GM12878 (cell line): ENCODE results near the gene MYH9. TPM values are rescaled to one million over a fixed set of nuclear protein-coding genes. Genes with fewer than 3 reads are reported as not detected.

Experiments
- ATAC-seq: fragments of 200-7000 bp; cut with Tn5 transposase; 3 replicates; pipeline ENCODE4 v1.9.1; 2020; ENCODE audit warnings: mild to moderate bottlenecking, moderate library complexity
- BruUV-seq: library from RNA; stranded (reverse); fragments of 400-500 nt; replicated peaks from 2 replicates; lab custom pipeline; 2021; lab: Mats Ljungman, UMichigan
- CTCF ChIA-PET: fragments of 300-600 bp; sonication (Branson Sonifier 250); formaldehyde crosslinking; extraction: SDS; loops from one replicate; lab custom pipeline; 2021; ENCODE audit warnings: inconsistent platforms; lab: Yijun Ruan, JAX
- POLR2A ChIA-PET: fragments of 350-600 bp; formaldehyde crosslinking; extraction: SDS; loops from one replicate; lab custom pipeline; 2021; ENCODE audit warnings: inconsistent platforms; lab: Charles Lee
- RAD21 ChIA-PET: fragments of 300-600 bp; sonication (Branson Sonifier 250); formaldehyde crosslinking; loops from one replicate; lab custom pipeline; 2023; ENCODE audit warnings: antibody characterized with exemption; ENCODE audit not compliant: unreplicated experiment; lab: Charles Lee
- SMC1A ChIA-PET: fragments of 300-600 bp; sonication (Branson Sonifier 250); formaldehyde crosslinking; loops from one replicate; lab custom pipeline; 2023; ENCODE audit not compliant: unreplicated experiment, uncharacterized antibody; lab: Charles Lee
- DNase-seq: peaks from one replicate; pipeline ENCODE4 v3.0.0-alpha.2; 2011; ENCODE audit warnings: low read depth, low spot score
- FAIRE-seq: peaks from 3 replicates; lab custom pipeline; 2011; peaks lifted over from hg19 to GRCh38; lab: Jason Lieb, UNC
- H2AFZ ChIP-seq: 2 replicates; pipeline ENCODE4 v1.6.0; 2011; ENCODE audit warnings: low read depth, low read length, control low read depth; ENCODE audit not compliant: control insufficient read depth
- H3K27ac ChIP-seq: 2 replicates; pipeline ENCODE4 v1.5.1; 2011; ENCODE audit warnings: control low read depth; ENCODE audit not compliant: control insufficient read depth, insufficient read depth
- H3K27me3 ChIP-seq, 2 experiments: replicated peaks in 1 of 2; 2 replicates each; pipeline versions ENCODE4 v1.6.0 to v1.6.1; 2011; ENCODE audit warnings: low read length in 1 of 2; ENCODE audit not compliant: control insufficient read depth in 2 of 2, insufficient read depth in 2 of 2
- H3K36me3 ChIP-seq, 2 experiments: 2 replicates each; pipeline ENCODE4 v1.5.1; 2011; ENCODE audit warnings: low read length in 1 of 2; ENCODE audit not compliant: control insufficient read depth in 2 of 2, insufficient read depth in 2 of 2
- H3K4me1 ChIP-seq: 2 replicates; pipeline ENCODE4 v1.6.1; 2011; ENCODE audit warnings: mild to moderate bottlenecking, low read length, moderate library complexity, mixed read lengths; ENCODE audit not compliant: control insufficient read depth, insufficient read depth
- H3K4me2 ChIP-seq: 2 replicates; pipeline ENCODE4 v1.6.0; 2011; ENCODE audit warnings: control low read depth; ENCODE audit not compliant: control insufficient read depth, insufficient read depth
- H3K4me3 ChIP-seq: fragments of 200-600 bp; sonication (generic); 2 replicates; pipeline ENCODE4 v1.5.1; 2016
- H3K79me2 ChIP-seq: 2 replicates; pipeline ENCODE4 v1.6.0; 2011; ENCODE audit warnings: low read length; ENCODE audit not compliant: control insufficient read depth, insufficient read depth
- H3K9ac ChIP-seq: 2 replicates; pipeline ENCODE4 v1.8.0; 2011; ENCODE audit warnings: low read length, control low read depth, mixed read lengths; ENCODE audit not compliant: control insufficient read depth, insufficient read depth
- H3K9me3 ChIP-seq: replicated peaks from 3 replicates; pipeline ENCODE4 v1.5.1; 2011; ENCODE audit warnings: mild to moderate bottlenecking, low read length; ENCODE audit not compliant: control insufficient read depth, insufficient read depth
- H4K20me1 ChIP-seq: 2 replicates; pipeline ENCODE4 v1.6.0; 2011; ENCODE audit not compliant: control insufficient read depth, insufficient read depth
- CHD2 ChIP-seq: IDR thresholded peaks from 2 replicates; pipeline ENCODE4 v1.6.1; 2011; ENCODE audit warnings: low read depth, low read length, improper control_type of control experiment, borderline replicate concordance
- CREB1 ChIP-seq: IDR thresholded peaks from 2 replicates; pipeline ENCODE4 v1.6.1; 2012; ENCODE audit warnings: low read depth, mild to moderate bottlenecking, inconsistent platforms
- CUX1 ChIP-seq: IDR thresholded peaks from 2 replicates; pipeline ENCODE4 v1.6.1; 2012; ENCODE audit warnings: improper control_type of control experiment, low read depth, low read length; ENCODE audit not compliant: insufficient replicate concordance
- GATAD2B ChIP-seq: fragments of 450-650 bp; conservative IDR thresholded peaks from 2 replicates; pipeline ENCODE4 v1.6.1; 2017; ENCODE audit warnings: low read depth, mild to moderate bottlenecking, moderate library complexity
- IKZF2 ChIP-seq, 2 experiments: fragments of 450-650 bp; IDR thresholded peaks; 2 replicates each; pipeline ENCODE4 v1.6.1; 2017; ENCODE audit warnings: mild to moderate bottlenecking in 2 of 2, moderate library complexity in 2 of 2
- POLR2AphosphoS5 ChIP-seq: IDR thresholded peaks from 2 replicates; pipeline ENCODE4 v1.6.1; 2011; ENCODE audit warnings: mild to moderate bottlenecking, low read length, inconsistent platforms
- SKIL ChIP-seq: fragments of 450-650 bp; IDR thresholded peaks from 2 replicates; pipeline ENCODE4 v1.6.1; 2017; ENCODE audit warnings: mild to moderate bottlenecking, low read depth, inconsistent platforms; ENCODE audit not compliant: poor library complexity, severe bottlenecking
- SMAD5 ChIP-seq: IDR thresholded peaks from 2 replicates; pipeline ENCODE4 v1.6.1; 2016; ENCODE audit warnings: antibody characterized with exemption, low read depth
- SMARCA5 ChIP-seq: fragments of 450-650 bp; IDR thresholded peaks from 2 replicates; pipeline ENCODE4 v1.6.1; 2017; ENCODE audit warnings: mild to moderate bottlenecking
- SUPT20H ChIP-seq: IDR thresholded peaks from 2 replicates; pipeline ENCODE4 v1.6.1; 2011; ENCODE audit warnings: low read depth, mild to moderate bottlenecking, low read length, moderate library complexity, borderline replicate concordance; ENCODE audit not compliant: control insufficient read depth
- ZBED1 ChIP-seq: IDR thresholded peaks from 2 replicates; pipeline ENCODE4 v1.6.1; 2016; ENCODE audit warnings: borderline replicate concordance
- ZBTB4 ChIP-seq: fragments of 450-650 bp; formaldehyde crosslinking; IDR thresholded peaks from 2 replicates; pipeline ENCODE4 v1.4.0; 2022; ENCODE audit warnings: mild to moderate bottlenecking, moderate library complexity
- WGBS: methylation state at CpG from one replicate; pipeline ENCODE4 v1.1.6; 2016; ENCODE audit warnings: low lambda C conversion rate; ENCODE audit not compliant: insufficient replicate concordance, insufficient coverage; ENCODE audit errors: missing lambda C conversion rate; 5-methylcytosine and 5-hydroxymethylcytosine counted together
- in situ Hi-C: fragments of 300-500 bp; cut with MboI; formaldehyde crosslinking; loops from 9 replicates; pipeline ENCODE4 v1.14.3; 2018; ENCODE audit warnings: mixed read lengths
- intact Hi-C: fragments of 100-400 bp; cut with micrococcal nuclease; formaldehyde crosslinking; loops from one replicate; pipeline ENCODE4 v1.14.2; 2022; ENCODE audit not compliant: unreplicated experiment
- polyA plus RNA-seq, 11 experiments: library from polyadenylated mRNA; depleted of rRNA in 4 of 11; unstranded in 6 of 11; stranded (reverse) in 5 of 11; fragments of >200 nt; fragmentation: Nextera tagmentation in 4 of 11; fragmentation: Illumina TruSeq in 1 of 11; extraction: Ambion mirVana in 4 of 11; extraction: Trizol in 1 of 11; gene quantifications; 1 replicate in 1 of 11; 2 replicates in 10 of 11; pipeline versions ENCODE4 v1.2.1 to v1.2.3, GENCODE V29; 2011 to 2016; ENCODE audit warnings: inconsistent platforms in 2 of 11, missing spikeins in 2 of 11, low read depth in 1 of 11
- total RNA-seq, 4 experiments: library from RNA; depleted of rRNA in 3 of 4; stranded (reverse); fragments of >200 nt in 3 of 4; fragmentation: Illumina TruSeq in 1 of 4; extraction: Trizol in 1 of 4; gene quantifications; 2 replicates each; pipeline versions ENCODE4 v1.2.1 to v1.2.3, GENCODE V29; 2013 to 2021
- TF ChIP-seq, protein P1 (sequence below): IDR thresholded peaks from 2 replicates; pipeline ENCODE4 v1.6.1; 2011; ENCODE audit warnings: low read depth, mild to moderate bottlenecking, low read length, moderate library complexity, borderline replicate concordance; ENCODE audit errors: extremely low read depth

Gene MYH9
- total and polyA plus RNA-seq, 10 of the 15 experiments (the other 5 are each of a cell fraction or from before 2014, with no cell fraction given): 5.1 to 525 (median 145) TPM

DNA sequence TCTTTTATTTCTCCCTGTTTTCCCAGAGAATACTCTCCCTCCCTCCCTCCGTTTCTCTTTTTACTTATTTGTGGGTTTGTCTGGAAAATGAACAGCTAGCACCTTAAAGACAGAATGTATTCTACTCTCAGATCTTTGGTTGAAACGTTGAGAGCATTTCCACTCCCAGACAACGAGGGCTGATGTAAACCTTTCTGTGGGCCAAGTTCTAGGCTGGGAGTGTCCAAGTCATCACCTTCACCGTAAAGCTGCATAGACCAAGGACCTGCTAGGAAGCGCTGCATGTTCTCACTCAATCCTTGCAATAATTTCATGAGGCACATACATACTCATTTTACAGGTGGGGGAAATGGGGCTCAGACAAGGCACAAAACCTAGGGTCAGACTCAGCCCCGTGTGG lies 32.4 kb downstream of the MYH9 start:
- POLR2A ChIA-PET: interaction anchor here (0.6 to 1.3 kb wide), 3 partner anchors 24 to 57 kb away, joined by 4 to 6 read pairs (median 5); no protein-coding TSS in a partner anchor
- peaks cover 93% of the 10 kb centered on the region for H3K79me2 ChIP-seq
- no TSS peak for BruUV-seq
- CTCF ChIA-PET: interaction anchor here (1.4 kb wide), 1 partner anchor 115 kb away, joined by 3 read pairs; no protein-coding TSS in a partner anchor
- DNase-seq (no peak), FAIRE-seq (no peak), ATAC-seq (no peak)
- in situ Hi-C loops (no loop called here), intact Hi-C loops (no loop called here)
- 21% methylated on average over 6 of the region's 6 CpGs for WGBS
- SMC1A ChIA-PET: interaction anchor here (0.6 to 2.2 kb wide), 6 partner anchors 10 to 138 kb away, joined by 3 to 12 read pairs (median 3); no protein-coding TSS in a partner anchor
- peak overlapping the region; percentile 41; the same call in 1 of the 2 replicates for H3K9ac ChIP-seq
- peaks cover 13% of the 10 kb centered on the region in 2 experiments; a peak in 3 of 4 replicates for H3K36me3 ChIP-seq
- H3K27ac ChIP-seq: peak overlapping the region; percentile 71
- RAD21 ChIA-PET: no interaction called here
- peak overlapping the region; percentile 25 for H3K4me3 ChIP-seq
- H3K9me3 ChIP-seq: no peaks in the 10 kb centered on the region
- TF ChIP-seq IKZF2 (IDR thresholded peaks at IDR 0.05) (peak in 1 of 2 experiments; percentile 9; a peak in 2 of 4 replicates), ZBTB4 (CRISPR knock-in tag) (no peak), ZBED1 (no peak), GATAD2B (no peak), POLR2AphosphoS5 (0 out of 2 replicates have a peak, but pooled peaks have one; percentile 38), CREB1 (no peak), SKIL (no peak), SMAD5 (no peak), CHD2 (no peak), CUX1 (no peak), SMARCA5 (no peak), SUPT20H (no peak)
- TF ChIP-seq, protein P1, sequence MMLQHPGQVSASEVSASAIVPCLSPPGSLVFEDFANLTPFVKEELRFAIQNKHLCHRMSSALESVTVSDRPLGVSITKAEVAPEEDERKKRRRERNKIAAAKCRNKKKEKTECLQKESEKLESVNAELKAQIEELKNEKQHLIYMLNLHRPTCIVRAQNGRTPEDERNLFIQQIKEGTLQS: no peak
- H3K4me2 ChIP-seq: peak overlapping the region; percentile 86
- H3K4me1 ChIP-seq: peaks cover 52% of the 10 kb centered on the region
- no peak overlapping the region for H2AFZ ChIP-seq
- peaks cover 9% of the 10 kb centered on the region for H4K20me1 ChIP-seq
- no peaks in the 10 kb centered on the region for H3K27me3 ChIP-seq
